Activated CD8-positive, alpha-beta memory T cell treated with anti-CD3 and anti-CD28 coated beads, Interleukin-2, amount 50 U/mL, for 1 hour (primary cell): ENCODE measurements around the gene OR2AK2.

Source experiments
- DNase-seq: peaks from one replicate; pipeline ENCODE4 v3.0.0-alpha.2; 2020; ENCODE audit errors: extremely low read depth

Gene OR2AK2, protein sequence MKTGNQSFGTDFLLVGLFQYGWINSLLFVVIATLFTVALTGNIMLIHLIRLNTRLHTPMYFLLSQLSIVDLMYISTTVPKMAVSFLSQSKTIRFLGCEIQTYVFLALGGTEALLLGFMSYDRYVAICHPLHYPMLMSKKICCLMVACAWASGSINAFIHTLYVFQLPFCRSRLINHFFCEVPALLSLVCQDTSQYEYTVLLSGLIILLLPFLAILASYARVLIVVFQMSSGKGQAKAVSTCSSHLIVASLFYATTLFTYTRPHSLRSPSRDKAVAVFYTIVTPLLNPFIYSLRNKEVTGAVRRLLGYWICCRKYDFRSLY

DNA sequence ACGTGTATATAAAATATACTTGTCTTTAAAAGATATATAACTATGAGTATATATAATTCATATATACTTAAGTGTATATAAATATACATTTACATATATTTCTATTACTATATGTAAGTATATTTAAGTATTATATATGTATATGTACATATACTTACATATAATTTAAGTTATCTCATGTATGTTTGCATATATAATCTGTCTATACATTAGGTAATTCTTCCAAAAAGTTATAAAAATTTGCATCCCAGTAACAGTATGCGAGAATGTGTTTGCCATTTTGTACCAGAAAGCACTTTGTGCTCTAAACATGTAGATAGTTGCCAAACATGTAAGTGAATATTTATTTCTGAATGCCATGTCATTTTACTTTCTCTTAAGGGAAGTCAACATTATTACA, at the start of gene OR2AK2:
TSS of gene OR2AK2 (plus strand) at position 301 of the 400 bp plus-strand sequence. CDS start 144 bp downstream, outside the sequence.
- DNase-seq: no peak

- DNase-seq: no peak
These were observed 45.1 kb upstream of the OR2AK2 start, which contains the start of gene OR2T8 for GRCh38 chr1:247919952-247920351. TSS of gene OR2T8 (plus strand) at chr1:247920252. CDS start at chr1:247921018, 766 bp downstream.

- no peak for DNase-seq
These were observed 41.1 kb upstream of the OR2AK2 start for GRCh38 chr1:247923941-247924340.

DNA sequence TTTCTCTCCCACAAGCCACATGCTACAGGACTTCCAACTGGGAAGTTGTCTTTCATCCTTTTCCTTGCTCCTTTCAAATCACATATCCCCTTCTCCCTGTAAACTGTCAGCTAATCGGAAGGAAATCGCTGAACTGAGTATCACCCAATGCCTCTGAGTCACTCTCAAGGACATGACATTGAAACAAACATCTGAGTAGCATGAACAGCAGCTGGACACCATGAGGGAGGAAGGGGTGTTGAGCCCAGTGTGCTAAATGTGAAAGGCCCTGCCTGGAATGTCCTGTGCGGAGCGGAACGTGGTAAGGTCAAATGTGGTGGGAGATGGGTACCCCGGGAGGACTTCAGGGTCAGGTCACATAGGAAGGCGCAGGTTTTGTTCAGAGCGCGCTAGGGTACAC, 40.2 kb upstream of the OR2AK2 start, which contains the start of gene OR2AJ1:
TSS of gene OR2AJ1 (plus strand) at position 22 of the 400 bp plus-strand sequence. CDS start 8,880 bp downstream, outside the sequence.
- no peak for DNase-seq

- no peak for DNase-seq
These were observed 31.0 kb upstream of the OR2AK2 start for GRCh38 chr1:247933989-247934388.

GRCh38 chr1:247935781-247936180, 29.3 kb upstream of the OR2AK2 start:
- DNase-seq: no peak

GRCh38 chr1:247936415-247936814, 28.6 kb upstream of the OR2AK2 start:
- no peak for DNase-seq

DNA sequence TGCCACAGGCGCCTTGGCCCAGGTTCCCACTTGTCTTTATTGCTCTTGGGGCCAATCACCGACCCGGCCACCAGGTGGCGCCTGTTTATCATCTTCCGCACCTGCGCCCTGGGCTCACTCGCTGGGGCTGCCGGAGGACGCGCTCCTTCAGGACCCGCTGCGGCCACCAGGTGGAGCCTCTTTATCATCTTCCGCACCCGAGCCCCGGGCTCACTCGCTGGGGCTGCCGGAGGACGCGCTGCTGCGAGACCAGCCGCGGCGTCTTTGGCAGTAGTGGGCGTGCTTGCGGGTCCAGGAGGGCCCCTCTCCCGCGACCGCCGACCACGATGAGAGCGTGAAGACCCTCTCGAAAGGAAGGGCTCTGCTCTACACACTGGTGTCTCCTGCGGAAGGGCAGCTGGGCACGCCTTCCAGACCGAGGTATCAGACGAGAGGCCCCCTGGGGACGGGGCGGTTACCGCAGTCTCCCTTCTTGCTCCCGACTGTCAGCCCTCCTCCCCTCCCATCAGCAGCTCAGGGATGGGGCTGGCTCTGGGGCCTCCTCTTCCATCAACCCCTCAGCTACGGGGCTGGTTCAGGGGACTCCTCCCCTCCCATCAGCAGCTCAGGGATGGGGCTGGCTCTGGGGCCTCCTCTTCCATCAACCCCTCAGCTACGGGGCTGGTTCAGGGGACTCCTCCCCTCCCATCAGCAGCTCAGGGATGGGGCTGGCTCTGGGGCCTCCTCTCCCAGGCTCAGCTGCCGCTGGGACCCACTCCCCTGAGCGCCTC, 27.9 kb upstream of the OR2AK2 start:
- peak; percentile 52 for DNase-seq

- no peak for DNase-seq
These were observed 22.4 kb upstream of the OR2AK2 start for GRCh38 chr1:247942624-247943023.

GRCh38 chr1:247948558-247948957, 16.5 kb upstream of the OR2AK2 start, which contains the start of gene OR2L8:
TSS of gene OR2L8 (plus strand) at chr1:247948858. CDS start at chr1:247948858, 0 bp downstream.
- no peak for DNase-seq

DNA sequence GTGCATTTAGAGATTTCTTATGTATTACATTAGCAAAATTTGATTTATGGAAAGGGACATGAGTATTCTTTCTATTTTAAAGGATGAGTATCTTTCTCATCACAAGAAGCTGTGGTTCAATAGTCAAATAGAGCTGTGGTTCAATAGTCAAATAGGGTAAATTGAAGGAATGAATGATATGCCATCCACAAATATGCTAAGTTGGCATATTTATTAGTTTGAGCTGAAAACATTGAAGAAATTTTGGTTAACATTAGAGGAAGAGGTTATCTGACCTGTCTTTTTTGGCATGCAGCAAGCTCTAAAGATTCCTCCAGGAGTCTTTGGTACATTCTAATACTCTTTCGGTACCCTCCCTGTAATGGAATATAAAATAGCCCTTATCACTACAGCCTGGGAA, 11.6 kb upstream of the OR2AK2 start:
- no peak for DNase-seq

GRCh38 chr1:247961791-247962190, 3.2 kb upstream of the OR2AK2 start:
- no peak for DNase-seq

DNA sequence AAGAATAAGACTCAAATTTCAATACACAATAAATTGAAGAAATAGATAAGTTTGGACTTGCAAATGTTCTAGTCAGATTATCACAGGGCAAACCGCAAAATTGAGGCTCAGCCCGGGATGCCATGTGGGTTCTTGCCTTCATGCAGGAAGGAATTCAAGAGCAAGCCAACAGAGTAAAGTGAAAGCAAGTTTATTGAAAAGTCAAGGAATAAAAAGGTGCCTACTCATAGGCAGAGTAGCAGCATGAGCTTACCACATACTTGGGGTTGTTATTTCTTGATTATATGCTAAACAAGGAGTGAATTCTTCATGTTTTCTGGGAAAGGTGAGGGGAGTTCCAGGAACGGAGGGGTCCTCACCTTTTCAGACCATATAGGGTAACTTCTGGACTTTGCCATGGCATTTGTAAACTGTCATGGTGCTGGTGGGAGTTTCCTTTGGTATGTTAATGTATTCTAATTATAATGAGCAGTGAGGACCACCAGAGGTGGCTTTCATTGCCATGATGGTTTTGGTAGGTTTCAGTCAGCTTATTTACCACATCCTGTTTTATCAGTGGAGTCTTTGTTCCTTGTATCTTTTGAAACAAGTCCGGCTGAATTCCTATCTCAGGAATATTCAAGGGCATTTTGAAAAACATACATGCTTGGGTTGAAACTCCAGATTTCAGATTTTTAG, 2.0 kb upstream of the OR2AK2 start:
- DNase-seq: no peak

DNA sequence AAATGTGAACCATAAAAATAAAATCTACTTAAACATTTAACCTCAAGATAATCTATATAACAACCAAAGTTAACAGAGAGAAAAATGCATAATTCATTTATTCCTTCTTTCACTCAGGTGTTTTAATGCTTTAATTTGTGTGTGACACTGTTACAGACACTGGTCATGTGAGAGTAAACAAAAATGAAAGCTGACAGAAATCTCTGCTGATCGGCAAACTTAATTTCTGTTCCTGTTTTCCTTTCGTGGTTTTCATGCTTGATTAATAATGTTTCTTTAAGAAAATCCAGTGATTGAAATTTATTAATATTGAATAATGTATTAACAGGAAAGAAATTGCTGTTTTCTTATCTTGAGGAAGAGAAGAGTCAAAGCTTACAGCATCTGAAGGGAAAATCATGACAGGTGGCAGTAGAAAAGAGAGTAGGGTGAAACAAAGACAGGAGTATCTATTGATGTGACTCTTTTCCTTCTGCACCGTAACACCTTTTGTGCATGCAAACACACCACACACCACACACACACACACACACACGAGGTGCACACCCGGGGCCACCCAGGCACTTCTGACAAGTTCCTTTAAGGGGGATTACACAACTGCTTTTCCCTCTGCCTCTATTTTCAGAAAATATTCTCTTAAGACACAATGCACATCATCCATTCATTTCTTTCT, 1.6 kb downstream of the OR2AK2 start:
- no peak for DNase-seq

GRCh38 chr1:247992986-247993385, 28.0 kb downstream of the OR2AK2 start:
- no peak for DNase-seq

GRCh38 chr1:247998811-247999210, 33.8 kb downstream of the OR2AK2 start:
- no peak for DNase-seq

GRCh38 chr1:248000169-248000568, 35.1 kb downstream of the OR2AK2 start:
- no peak for DNase-seq

DNA sequence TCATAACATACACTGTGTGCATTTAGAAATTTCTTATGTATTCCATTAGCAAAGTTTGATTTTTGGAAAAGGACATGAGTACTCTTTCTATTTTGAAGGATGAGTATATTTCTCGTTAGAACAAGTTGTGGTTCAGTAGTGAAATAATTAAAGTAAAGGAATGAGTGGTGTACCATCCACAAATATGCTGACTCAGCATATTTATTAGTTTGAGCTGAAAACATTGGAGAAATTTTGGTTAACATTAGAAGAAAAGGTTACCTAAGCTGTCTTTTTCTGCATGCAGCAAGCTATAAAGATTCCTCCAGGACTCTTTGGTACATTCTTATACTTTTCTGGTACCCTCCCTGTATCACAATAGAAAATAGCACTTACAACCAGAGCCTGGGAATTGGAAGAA, 42.7 kb downstream of the OR2AK2 start:
- no peak for DNase-seq

DNA sequence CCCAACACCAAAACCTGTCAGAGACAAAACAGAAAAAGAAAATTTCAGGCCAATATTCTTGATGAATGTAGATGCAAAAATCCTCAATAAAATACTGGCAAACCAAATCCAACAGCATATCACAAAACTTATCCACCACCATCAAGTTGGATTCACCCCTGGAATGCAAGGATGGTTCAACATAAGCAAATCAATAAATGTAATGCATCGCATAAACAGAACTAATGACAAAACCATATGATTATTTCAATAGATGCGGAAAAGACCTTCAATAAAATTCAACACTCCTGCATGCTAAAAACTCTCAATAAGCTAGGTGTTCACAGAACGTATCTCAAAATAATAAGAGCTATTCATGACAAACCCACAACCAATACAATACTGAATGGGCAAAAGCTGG, 44.6 kb downstream of the OR2AK2 start:
- no peak for DNase-seq

DNA sequence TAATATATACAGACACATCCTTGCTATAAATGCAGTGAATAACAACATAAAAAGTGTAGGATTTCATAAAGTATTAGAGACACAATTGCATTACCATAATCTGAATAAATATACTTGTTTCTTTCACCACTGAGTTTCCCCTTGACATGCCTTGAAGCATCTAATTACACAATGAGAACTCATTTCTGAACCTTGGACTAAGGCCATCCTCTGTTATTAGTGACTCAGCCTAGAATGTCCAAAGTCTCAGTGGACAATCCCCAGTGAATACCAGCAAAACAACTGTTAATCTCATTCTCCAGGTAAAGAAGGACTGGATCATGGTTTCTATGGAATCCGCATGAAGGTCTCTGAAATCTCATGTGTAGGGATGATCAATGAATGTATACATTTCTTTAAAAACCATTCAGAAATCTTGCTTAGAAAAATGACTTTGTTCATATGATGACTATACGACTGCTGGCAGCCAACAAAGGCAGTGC, 48.2 kb downstream of the OR2AK2 start, which contains the start of gene OR2L5:
TSS of gene OR2L5 (plus strand) at position 432 of the 482 bp plus-strand sequence. CDS start 8,288 bp downstream, outside the sequence.
- DNase-seq: no peak

DNA sequence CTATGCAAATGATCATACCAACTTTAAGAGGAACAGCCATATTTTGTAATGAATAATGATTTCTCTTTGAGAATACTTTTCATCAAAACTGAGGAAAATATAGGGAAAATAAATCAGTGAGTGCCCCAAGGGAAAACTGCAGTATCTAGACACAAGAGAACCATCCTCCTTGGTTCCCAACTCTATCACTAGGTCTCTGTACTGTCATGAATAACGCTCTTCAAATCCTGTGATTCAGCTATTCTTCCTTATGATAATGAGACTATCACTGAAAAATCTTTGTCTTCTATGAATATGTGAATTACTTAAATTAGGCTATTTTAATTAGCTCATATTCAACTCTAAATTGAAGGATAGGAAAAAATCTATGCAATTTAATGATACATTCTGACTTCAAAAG, 50.8 kb downstream of the OR2AK2 start:
- no peak for DNase-seq
